HG02642 (cell line): ENCODE data around the gene PRKACB.
"Not testable (repeated sequence)": the region's sequence is repeated elsewhere in the genome, so short reads cannot be mapped to it uniquely, and the experiment has no call there.

ENCODE experiments used
- ATAC-seq: cut with Tn5 transposase; IDR thresholded peaks from one replicate; pipeline ENCODE4 v1.9.1; 2021; ENCODE audit warnings: mild to moderate bottlenecking; ENCODE audit not compliant: unreplicated experiment, poor library complexity

Gene PRKACB

GRCh38 chr1:84214115-84214956, 70.3 kb downstream of the PRKACB start:
- ATAC-seq, result no peak

GRCh38 chr1:84217239-84217638, 73.2 kb downstream of the PRKACB start:
- ATAC-seq, result no peak

DNA sequence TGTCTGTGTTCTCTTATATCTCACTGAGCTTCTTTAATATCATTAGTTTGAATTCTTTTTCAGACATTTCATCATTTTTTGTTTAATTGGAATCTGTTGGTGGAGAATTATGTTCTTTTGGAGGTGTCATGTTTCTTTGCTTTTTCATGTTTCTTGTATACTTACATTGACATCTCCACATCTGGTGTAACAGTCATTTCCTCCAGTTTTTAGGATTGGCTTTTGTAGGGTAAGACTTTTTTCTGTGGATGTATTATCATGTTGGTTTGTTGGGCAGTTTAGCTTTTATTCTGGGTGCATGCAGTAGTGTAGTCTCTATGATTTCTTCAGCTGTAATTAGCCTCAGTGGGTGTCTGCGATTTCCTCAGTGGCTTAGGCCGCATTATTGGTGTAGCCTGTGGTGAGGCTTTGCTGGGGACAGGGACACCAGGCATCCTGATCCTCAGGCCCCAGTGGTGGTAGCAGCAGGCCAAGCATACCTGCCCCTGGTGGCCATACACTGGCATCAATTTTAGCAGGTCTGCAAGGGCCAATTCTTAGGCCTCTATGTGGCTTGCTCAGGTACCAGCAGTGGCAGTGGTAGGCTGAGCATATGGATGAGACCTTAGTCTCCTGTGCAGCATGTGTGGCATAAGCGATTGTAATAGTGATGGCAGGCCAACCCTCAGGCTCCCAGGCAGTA, 79.8 kb downstream of the PRKACB start:
- no peak for ATAC-seq

DNA sequence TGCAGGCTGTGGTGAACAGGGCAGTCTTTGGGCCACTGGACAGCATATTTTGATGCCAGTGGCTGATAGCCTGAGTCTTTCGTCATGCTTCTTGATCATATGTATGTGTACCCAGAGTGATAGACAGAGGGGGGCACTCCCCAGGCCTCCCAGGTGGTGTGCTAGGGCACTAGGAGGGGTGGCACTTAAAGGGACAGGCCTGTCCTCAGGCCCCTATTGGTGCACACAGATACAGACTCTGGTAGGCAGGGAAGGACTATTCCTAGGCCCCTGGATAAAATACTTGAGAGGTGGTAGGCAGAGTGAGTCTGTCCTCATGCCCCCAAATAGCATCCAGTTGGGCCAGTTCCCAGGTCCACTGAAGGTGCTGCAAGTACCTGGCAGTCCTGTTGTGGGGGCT, 80.8 kb downstream of the PRKACB start:
- no peak for ATAC-seq

GRCh38 chr1:84225646-84226045, 81.6 kb downstream of the PRKACB start:
- no peak for ATAC-seq

DNA sequence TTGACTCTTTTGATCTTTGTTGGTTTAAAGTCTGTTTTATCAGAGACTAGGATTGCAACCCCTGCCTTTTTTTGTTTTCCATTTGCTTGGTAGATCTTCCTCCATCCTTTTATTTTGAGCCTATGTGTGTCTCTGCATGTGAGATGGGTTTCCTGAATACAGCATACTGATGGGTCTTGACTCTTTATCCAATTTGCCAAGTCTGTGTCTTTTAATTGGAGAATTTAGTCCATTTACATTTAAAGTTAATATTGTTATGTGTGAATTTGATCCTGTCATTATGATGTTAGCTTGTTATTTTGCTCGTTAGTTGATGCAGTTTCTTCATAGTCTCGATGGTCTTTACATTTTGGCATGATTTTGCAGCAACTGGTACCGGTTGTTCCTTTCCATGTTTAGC, 88.6 kb downstream of the PRKACB start:
- not testable (repeated sequence) for ATAC-seq

DNA sequence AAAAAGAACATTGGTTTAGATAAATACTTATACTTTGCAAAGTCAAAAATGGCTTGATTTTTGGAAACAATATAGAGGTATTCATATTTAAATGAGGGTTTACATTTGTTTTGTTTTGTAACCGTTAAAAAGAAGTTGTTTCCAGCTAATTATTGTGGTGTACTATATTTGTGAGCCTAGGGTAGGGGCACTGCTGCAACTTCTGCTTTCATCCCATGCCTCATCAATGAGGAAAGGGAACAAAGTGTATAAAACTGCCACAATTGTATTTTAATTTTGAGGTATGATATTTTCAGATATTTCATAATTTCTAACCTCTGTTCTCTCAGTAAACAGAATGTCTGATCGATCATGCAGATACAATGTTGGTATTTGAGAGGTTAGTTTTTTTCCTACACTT, 92.2 kb downstream of the PRKACB start:
- ATAC-seq, result no peak

DNA sequence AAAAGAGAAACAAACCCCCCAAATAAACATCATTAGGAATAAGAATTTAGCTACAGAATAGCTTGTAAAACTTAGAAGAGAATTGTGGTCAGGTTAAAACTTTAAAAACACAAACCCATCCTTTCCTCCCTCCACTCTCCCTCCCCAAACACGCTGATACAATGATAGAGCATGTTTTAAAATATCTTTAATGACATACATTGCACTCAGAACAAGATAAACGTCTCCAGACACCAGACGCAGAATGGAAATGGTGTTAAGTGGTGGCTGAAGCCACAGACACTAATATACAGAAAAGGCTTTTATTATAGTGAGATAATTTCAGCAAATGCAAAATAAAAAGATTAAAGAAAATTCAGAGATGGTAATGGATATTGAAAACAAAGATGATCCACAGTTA, 98.6 kb downstream of the PRKACB start:
- ATAC-seq, result no peak

- no peak for ATAC-seq
Observed at GRCh38 chr1:84245563-84245962, 101.5 kb downstream of the PRKACB start.

GRCh38 chr1:84246213-84246612, 102.1 kb downstream of the PRKACB start:
- no peak for ATAC-seq

GRCh38 chr1:84247425-84248220, 103.6 kb downstream of the PRKACB start:
- no peak for ATAC-seq

- ATAC-seq, result no peak
Observed at GRCh38 chr1:84250668-84251067, 106.6 kb downstream of the PRKACB start.

- ATAC-seq, result no peak
Observed at GRCh38 chr1:84253036-84253435, 109.0 kb downstream of the PRKACB start.

- ATAC-seq, result no peak
Observed at GRCh38 chr1:84253891-84254290, 109.8 kb downstream of the PRKACB start.

DNA sequence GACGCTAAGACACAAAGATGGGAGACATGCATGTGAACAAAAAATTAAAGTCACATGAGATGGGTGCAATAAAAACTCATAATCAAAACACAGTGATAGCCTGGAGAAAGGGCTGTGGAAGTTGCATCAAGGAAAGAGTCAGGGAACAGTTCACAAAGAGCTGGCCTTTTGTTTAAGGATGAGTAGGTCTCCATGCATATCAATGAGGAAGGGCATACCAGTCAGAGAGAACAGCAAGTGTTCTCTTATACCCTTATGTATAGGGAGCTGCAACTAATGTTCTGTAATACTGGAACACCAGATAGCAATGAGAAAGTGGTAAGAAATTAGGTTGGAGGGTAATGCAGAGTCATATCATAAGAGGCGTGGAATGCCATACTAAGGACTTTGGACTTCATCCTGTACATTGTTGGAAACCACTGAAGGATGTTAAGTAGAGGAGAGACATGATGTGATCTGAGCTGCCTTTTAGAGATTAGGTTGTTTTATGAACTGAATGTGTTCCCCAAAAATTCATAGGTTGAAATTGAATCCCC, 110.7 kb downstream of the PRKACB start:
- no peak for ATAC-seq

- no peak for ATAC-seq
Observed at GRCh38 chr1:84255582-84255981, 111.5 kb downstream of the PRKACB start.

DNA sequence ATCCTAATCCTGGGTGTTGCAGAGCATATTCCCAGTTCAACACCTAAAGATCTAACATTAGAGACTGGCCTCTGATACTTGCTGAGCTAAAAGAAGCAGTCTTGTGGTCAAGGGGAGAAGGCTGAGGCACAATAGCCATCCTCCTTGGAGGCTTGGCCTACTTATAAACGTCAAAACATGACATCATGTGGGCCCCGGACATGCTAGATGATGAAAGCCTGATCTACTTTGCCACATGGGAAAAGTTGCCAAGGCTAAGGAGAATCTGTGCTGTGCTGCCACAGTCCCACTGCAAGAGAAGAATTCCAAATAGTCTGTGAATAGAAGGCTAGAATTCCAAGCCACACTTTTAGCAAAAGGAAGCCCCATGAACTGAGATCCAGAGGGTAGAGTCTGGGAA, 113.5 kb downstream of the PRKACB start:
- ATAC-seq, result no peak

- ATAC-seq, result no peak
Observed at GRCh38 chr1:84259376-84259775, 115.3 kb downstream of the PRKACB start.

- no peak for ATAC-seq
Observed at GRCh38 chr1:84259989-84260388, 115.9 kb downstream of the PRKACB start.

GRCh38 chr1:84260852-84261518, 116.9 kb downstream of the PRKACB start:
- ATAC-seq, result no peak
